ENCODE data around the gene CELSR1. TPM values are rescaled to one million over a fixed set of nuclear protein-coding genes. Genes with fewer than 3 reads are reported as not detected.

CELSR1 gene
- total RNA-seq, 1 experiment from 2014 or later, result 22.6 TPM

DNA sequence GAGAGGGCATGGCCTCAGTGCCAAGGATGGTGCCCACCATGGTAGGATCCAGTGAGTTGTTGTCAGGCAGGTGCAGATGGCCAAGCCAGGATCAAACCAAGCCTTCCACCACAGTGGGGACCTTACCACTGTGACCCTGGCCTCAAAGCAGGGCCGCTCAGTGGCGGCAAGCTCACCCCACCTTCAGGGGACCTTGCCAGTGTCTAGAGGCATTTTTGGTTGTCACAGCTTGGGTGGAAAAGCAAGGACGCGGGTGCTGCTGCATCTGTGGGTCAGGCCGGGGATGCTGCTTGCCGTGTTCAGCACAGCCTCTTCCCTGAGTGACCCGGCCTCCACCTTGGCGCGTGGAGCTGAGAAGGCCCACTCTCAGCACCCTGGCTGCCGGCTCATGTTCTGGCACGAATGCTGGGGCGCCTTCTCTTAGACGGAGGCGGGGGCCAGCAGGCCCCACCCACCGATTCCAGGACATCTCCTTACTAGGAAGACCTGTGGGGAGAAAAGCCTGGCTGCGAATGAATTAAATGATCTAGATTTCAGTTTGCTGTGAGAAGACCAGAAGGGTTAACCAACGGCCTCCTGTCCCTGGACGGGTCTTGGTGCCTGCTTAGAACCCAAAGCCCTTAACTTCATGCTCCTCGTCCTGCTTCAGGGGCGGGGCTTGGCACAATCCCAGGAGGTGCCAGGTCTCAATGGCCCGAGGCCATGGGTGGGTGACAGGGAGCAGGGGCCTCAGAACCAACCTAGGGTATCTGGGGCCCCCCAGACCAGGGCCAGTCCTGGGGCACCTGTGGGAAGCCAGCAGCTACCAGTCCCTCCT, 183.0 kb downstream of the CELSR1 start:
- no peak overlapping the region for H2BK20ac ChIP-seq (ENCODE audit: low read depth, low read length, poor library complexity, severe bottlenecking)
- no peaks in the 10 kb centered on the region for H3K79me2 ChIP-seq (ENCODE audit: insufficient read depth, low read length)
- no peak overlapping the region for H2BK15ac ChIP-seq (ENCODE audit: low read depth, low read length)
- no CpG with 5 or more reads among the region's 21 CpGs for WGBS (ENCODE audit: extremely low coverage, insufficient read length, low lambda C conversion rate)
- H3K4me1 Mint-ChIP-seq, result no peaks in the 10 kb centered on the region
- no peak overlapping the region for H3K23ac ChIP-seq (ENCODE audit: insufficient read length, low read depth, low read length)
- no peak overlapping the region for H3K56ac ChIP-seq (ENCODE audit: insufficient read length, low read depth, low read length)
- H3K36me3 Mint-ChIP-seq (ENCODE audit: insufficient read depth in 1 of 3, low read depth in 3 of 3), result peaks cover 26 to 76% (median 61%) of the 10 kb centered on the region in 3 experiments; a peak in 6 of 7 replicates
- H3K79me1 ChIP-seq (ENCODE audit: insufficient read depth, low read depth, low read length, poor library complexity, severe bottlenecking), result no peaks in the 10 kb centered on the region
- no peaks in the 10 kb centered on the region for H3K9me3 ChIP-seq (ENCODE audit: control insufficient read depth, low read depth, low read length)
- no peaks in the 10 kb centered on the region for H3K23me2 ChIP-seq (ENCODE audit: insufficient read length, low read depth, low read length, poor library complexity, severe bottlenecking)
- no peak overlapping the region for H4K91ac ChIP-seq (ENCODE audit: insufficient read length, low read depth, low read length)
- TF ChIP-seq, protein P1, sequence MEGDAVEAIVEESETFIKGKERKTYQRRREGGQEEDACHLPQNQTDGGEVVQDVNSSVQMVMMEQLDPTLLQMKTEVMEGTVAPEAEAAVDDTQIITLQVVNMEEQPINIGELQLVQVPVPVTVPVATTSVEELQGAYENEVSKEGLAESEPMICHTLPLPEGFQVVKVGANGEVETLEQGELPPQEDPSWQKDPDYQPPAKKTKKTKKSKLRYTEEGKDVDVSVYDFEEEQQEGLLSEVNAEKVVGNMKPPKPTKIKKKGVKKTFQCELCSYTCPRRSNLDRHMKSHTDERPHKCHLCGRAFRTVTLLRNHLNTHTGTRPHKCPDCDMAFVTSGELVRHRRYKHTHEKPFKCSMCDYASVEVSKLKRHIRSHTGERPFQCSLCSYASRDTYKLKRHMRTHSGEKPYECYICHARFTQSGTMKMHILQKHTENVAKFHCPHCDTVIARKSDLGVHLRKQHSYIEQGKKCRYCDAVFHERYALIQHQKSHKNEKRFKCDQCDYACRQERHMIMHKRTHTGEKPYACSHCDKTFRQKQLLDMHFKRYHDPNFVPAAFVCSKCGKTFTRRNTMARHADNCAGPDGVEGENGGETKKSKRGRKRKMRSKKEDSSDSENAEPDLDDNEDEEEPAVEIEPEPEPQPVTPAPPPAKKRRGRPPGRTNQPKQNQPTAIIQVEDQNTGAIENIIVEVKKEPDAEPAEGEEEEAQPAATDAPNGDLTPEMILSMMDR (conservative IDR thresholded peaks at IDR 0.05), result no peak
- no peak overlapping the region for H2AFZ ChIP-seq (ENCODE audit: low read length)
- no peak overlapping the region for H3K9ac ChIP-seq (ENCODE audit: extremely low read depth, insufficient read length, low read length)
- no peak overlapping the region for H2BK120ac ChIP-seq (ENCODE audit: low read depth, low read length, poor library complexity, severe bottlenecking)
- no peak overlapping the region for H2AK5ac ChIP-seq (ENCODE audit: insufficient read length, low read length)
- H3K4me2 ChIP-seq (ENCODE audit: insufficient read depth, insufficient read length, low read length), result no peak overlapping the region
- H3K18ac ChIP-seq (ENCODE audit: insufficient read length, low read depth, low read length), result no peak overlapping the region
- no peak overlapping the region for H4K8ac ChIP-seq (replicated peaks; ENCODE audit: insufficient read length, low read depth, low read length)
- H3K27me3 ChIP-seq (ENCODE audit: insufficient read depth, low read length), result no peaks in the 10 kb centered on the region
- no peaks in the 10 kb centered on the region for H3K27me3 Mint-ChIP-seq (ENCODE audit: low read depth)
- no peaks in the 10 kb centered on the region for H4K20me1 ChIP-seq (ENCODE audit: control insufficient read depth, insufficient read depth, insufficient read length)
- H3K4me1 ChIP-seq (ENCODE audit: insufficient read depth, low read length), result no peaks in the 10 kb centered on the region
- H3K14ac ChIP-seq (ENCODE audit: insufficient read depth, low read length), result no peak overlapping the region
- H3K9me3 Mint-ChIP-seq, result peaks cover 0 to 2% of the 10 kb centered on the region in 2 experiments; a peak in 1 of 5 replicates
- no peak overlapping the region for H3K27ac ChIP-seq (ENCODE audit: insufficient read length, low read depth, low read length)
- no peak overlapping the region for H4K5ac ChIP-seq (ENCODE audit: insufficient read length, low read depth, low read length)
- no peak overlapping the region for H3K4me3 Mint-ChIP-seq
- no peak overlapping the region for H3K27ac Mint-ChIP-seq
- no peak overlapping the region for H3K4ac ChIP-seq (ENCODE audit: low read depth, low read length)
- H2BK5ac ChIP-seq (ENCODE audit: insufficient read length, low read length), result no peak overlapping the region
- H3T11ph ChIP-seq (ENCODE audit: low read length), result no peak overlapping the region
- H2BK12ac ChIP-seq (ENCODE audit: insufficient read length, low read depth, low read length), result no peak overlapping the region
- DNase-seq, result peak; percentile 23

Data from H9 (cell line).